GM12875 (cell line): ENCODE data around the gene TRAPPC2L.

ENCODE experiments used
- H3K4me3 ChIP-seq: one replicate; pipeline ENCODE4 v1.5.1; 2011; ENCODE audit warnings: low read depth, low read length, control low read depth
- TF ChIP-seq, protein P1 (sequence below): IDR thresholded peaks from 2 replicates; pipeline ENCODE4 v1.5.1; 2011; ENCODE audit warnings: low read depth, mild to moderate bottlenecking, control low read depth, inconsistent platforms, low read length, moderate library complexity, borderline replicate concordance; ENCODE audit not compliant: insufficient read depth

Gene TRAPPC2L

GRCh38 chr16:88856828-88857727 lies at the start of gene TRAPPC2L, which contains the start of gene GALNS:
TRAPPC2L (plus strand) TSS chr16:88857127; CDS start chr16:88857151, 24 bp downstream.
GALNS (minus strand) TSS chr16:88856947; CDS start chr16:88856877, 70 bp downstream.
- TF ChIP-seq, protein P1, sequence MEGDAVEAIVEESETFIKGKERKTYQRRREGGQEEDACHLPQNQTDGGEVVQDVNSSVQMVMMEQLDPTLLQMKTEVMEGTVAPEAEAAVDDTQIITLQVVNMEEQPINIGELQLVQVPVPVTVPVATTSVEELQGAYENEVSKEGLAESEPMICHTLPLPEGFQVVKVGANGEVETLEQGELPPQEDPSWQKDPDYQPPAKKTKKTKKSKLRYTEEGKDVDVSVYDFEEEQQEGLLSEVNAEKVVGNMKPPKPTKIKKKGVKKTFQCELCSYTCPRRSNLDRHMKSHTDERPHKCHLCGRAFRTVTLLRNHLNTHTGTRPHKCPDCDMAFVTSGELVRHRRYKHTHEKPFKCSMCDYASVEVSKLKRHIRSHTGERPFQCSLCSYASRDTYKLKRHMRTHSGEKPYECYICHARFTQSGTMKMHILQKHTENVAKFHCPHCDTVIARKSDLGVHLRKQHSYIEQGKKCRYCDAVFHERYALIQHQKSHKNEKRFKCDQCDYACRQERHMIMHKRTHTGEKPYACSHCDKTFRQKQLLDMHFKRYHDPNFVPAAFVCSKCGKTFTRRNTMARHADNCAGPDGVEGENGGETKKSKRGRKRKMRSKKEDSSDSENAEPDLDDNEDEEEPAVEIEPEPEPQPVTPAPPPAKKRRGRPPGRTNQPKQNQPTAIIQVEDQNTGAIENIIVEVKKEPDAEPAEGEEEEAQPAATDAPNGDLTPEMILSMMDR: no peak

GRCh38 chr16:88807142-88807625 lies 49.7 kb upstream of the TRAPPC2L start:
- TF ChIP-seq, protein P1: no peak
- no peak overlapping the region for H3K4me3 ChIP-seq

More at GRCh38 chr16:88856828-88857727, at the start of gene TRAPPC2L, which contains the start of gene GALNS:
- peak within 1 kb of the TSS; percentile 97 for H3K4me3 ChIP-seq

DNA sequence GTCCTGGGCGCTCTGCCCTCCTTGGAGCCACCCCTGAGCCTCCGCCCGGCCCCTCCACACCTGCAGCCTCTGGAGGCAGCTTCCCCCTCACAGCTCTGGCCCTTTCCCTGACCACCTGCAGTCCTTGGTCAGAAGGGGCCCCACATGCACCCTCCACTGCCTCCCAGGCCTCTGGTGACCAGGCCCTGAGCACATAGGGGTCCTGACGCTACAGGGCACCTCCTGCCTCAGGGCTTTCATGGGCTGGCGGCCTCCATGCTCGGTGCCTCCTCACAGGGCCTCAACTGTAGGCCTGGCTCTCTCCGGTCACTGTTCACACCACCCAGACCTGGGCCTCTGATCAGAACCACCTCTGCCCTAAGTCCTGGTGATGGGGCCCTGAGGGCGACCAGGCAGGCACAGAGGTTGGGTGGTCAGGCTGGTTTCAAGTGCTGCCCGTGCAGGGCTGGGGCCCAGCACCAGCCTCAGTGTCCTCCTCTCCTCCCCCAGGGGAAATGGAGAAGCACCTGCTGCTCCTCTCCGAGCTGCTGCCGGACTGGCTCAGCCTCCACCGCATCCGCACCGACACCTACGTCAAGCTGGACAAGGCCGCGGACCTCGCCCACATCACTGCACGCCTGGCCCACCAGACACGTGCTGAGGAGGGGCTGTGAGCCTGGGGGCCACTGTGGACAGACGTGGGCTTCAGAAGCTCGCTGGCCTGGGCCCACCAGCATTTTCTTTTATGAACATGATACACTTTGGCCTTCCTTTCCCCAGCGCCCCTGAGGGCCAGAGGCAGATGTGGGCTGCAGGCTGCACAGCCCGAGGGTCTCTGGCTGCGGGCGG lies 49.1 kb upstream of the TRAPPC2L start:
- TF ChIP-seq, protein P1: no peak
- H3K4me3 ChIP-seq: no peak overlapping the region

DNA sequence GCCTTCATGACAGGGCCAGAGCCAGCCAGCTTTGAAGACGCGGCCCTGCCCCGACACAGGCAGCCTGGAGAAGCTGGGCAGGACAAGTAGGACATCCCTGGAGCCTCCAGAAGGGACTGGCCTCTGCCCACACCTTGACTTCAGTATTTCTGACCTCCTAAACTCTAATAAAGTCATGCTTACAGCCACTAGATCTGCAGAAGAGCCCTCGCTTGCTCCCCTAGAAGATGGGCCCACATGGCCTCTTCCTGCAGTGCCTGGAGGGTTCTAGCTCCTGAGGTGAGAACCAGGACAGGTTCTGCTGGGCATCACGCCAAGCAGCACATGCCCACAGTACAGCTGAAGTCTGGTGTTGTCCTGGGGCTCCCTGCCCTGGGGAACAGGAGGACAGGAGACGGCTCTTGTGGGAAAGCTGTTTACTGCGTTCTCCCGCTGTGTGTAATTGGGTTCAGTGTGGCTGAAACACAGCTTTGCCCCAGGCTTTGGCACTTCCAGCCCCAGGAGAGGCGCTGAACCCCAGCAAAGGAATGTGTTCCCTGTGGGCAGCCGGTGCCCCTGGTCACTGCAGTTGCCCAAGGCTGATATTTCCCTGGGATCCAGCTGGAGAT lies 47.8 kb upstream of the TRAPPC2L start:
- H3K4me3 ChIP-seq: no peak overlapping the region

DNA sequence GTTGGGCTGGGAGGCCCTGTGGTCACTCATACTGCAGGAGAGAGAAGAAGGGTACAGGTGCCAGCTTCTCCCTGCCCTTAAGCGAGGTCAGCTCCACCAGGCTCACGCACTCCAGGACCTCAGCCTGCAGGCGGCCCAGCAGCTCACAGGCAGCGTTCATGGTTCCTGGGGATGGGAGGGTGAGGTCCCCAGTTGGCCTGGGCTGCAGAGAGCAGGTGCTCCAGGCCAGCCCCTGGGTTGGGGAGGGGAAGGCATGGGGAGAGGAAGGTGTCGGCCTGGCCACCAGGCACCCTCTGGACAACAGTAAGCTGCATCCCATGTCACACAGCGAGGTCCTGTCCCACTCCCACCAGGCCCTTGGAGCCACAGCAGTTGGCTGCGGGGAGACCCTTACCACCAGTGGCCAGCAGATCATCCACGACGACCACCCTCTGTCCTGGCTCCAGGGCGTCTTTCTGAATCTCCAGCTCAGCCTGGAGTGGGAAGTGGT lies 47.2 kb upstream of the TRAPPC2L start:
- TF ChIP-seq, protein P1: no peak
- peak overlapping the region; percentile 94 for H3K4me3 ChIP-seq

More for the DNA sequence above, 47.8 kb upstream of the TRAPPC2L start:
- TF ChIP-seq, protein P1: no peak

DNA sequence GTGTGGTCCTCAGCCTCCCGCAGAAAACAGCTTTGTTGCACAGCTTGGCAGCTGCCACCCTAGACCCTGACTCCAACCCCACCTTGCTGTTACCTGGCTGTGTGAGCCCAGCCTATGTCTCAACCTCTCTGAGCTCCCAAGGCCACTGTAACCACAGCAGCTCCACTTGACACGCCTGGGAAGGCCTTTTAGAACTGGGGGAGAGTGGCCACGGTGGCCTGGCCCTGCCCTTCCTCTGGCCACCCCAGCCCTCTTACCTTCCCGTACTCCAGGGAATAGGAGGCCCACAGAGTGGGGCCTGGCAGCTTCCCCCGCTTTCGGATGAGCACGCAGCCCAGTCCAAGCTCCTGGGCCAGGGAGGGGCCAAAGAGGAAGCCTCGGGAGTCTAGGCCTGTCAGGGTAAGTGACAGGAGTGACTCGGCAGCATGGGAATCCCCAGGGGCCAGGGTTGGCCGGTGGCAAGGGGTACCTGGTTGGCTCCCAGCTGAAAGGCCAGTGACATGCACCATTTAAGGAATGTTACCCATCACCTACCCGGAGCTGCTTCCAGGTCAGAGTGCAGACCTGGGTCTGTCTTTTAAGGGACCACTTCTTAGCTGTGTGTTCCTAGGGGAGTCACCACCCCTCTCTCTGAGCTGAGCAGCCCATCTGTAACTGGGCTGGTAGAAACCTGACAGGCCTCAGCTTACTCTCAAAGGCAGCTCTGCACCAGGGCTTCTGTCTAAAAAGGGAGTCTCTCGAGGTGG lies 46.6 kb upstream of the TRAPPC2L start:
- peak overlapping the region; percentile 94 for H3K4me3 ChIP-seq
- TF ChIP-seq, protein P1: no peak
